GM18517 (cell line): ENCODE results near the gene RILP.

Experiments used
- ATAC-seq: cut with Tn5 transposase; IDR thresholded peaks from one replicate; pipeline ENCODE4 v1.9.1; 2021; ENCODE audit warnings: mild to moderate bottlenecking, moderate library complexity; ENCODE audit not compliant: unreplicated experiment

RILP gene

DNA sequence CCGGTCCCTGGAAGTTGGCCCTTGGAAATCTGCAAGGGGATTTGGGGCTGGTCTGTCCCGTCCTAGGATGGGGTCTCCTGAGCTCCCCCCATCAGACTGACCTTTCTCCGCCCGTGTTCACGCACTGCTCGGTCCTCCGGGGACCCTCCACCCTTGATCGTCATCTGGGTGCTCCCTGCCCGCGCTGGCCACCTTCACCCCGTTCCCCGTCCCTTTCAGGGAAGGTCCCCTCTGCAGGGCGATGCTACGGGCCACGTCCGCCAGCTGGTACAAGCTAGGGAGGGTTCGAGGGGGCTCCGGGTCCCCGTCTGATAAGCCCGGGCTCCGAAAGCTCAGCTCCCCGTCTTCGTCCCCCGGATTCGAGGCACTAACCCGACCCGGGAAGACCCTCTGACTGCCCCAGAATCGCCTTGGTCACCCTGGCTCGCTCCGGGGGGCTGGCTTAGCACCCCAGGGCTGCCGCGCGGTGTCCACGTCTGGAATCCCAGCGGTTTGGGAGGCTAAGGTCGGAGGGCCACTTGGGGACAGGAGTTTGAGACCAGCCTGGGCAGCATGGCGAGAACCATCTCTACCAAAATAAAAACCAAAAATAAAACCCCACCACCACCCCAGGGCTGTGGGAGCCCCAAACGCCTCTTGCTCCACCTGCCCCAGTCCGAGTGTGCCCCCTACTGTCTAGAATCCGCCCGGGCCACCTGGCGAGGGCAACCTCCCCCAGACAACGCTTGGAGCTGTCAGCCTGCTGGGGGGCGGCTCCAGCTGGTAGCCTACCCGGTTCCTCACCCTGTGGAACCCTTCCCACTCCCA lies 20.0 kb downstream of the RILP start:
- ATAC-seq = no peak

DNA sequence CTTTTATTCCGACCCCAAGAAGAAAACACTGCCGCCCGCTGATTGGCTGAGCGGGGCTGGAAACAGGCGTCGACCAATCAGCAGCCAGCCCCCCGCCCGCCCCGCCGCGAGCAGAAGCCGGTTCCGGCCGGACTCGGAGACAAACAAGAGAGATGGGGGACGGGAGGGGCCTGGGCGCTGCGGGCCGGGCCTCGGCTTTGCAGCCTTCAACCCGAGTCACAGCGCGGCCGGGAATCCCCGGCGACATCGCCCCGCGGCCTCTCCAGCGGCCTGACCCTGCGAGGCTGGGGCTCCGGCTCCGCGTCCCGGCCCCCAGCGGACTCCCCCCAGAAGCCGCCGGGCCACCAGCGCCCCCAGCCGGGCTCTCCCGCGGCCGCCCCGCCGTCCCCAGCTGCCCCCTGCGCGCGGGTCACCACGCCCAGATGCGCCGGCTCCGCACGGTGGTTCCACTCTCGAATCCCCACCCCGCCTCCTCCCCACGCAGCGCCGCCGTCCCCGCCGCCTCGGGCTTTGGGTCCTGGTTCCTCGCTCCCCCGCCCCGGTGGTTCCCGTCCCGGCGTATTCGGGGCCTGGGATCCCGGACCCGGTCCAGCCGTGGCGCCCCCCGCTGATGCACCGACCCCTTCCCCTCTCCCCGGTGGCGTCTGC lies 20.7 kb downstream of the RILP start:
- peak; percentile 53 for ATAC-seq

DNA sequence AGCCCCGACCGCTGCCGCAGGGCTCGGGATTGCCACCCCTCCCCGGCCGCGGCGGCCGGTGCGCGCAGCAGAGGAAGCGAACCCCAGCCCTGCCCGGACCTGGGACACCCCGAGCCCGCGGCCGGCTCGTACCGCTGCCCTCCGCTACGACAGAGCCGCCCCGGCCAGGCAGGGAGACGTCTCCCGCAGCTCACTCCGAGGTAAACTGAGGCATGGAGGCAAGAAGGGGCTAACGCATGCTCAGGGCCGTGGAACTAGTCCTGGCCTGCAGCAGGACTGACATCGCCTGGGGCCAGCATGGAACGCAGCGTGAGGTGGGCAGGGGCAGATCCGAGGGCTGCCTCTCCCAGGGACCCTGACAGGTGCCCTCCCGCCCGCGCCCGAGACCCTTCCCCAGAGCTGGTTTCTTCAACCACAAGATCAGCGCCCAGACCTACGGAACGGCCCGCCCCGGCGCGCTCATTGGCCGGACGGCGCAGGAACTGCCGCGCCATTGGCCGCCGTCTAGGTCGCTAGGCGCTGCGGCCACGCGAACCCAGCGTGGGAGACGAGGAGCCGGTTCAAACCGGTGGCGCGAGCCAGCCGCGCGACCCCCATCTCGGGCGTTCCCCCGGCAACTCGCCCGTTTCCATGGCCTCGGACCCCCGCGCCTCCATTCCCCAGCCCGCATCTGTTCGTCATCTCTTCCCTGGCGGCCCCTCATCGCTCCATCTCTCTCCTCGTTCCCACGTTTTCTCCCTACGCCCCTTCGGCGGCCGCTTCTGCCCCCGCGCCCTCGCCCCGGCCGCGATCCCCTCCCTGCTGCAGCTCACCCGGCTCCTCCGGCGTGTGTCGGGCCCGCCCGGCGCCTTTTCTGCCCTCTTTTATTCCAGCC lies 21.4 kb downstream of the RILP start, which contains the start of gene SLC43A2:
Gene SLC43A2, minus strand, starts transcription at position 853 of the 874 bp plus-strand sequence. CDS start 960 bp downstream, outside the sequence.
- peak; percentile 36 for ATAC-seq

DNA sequence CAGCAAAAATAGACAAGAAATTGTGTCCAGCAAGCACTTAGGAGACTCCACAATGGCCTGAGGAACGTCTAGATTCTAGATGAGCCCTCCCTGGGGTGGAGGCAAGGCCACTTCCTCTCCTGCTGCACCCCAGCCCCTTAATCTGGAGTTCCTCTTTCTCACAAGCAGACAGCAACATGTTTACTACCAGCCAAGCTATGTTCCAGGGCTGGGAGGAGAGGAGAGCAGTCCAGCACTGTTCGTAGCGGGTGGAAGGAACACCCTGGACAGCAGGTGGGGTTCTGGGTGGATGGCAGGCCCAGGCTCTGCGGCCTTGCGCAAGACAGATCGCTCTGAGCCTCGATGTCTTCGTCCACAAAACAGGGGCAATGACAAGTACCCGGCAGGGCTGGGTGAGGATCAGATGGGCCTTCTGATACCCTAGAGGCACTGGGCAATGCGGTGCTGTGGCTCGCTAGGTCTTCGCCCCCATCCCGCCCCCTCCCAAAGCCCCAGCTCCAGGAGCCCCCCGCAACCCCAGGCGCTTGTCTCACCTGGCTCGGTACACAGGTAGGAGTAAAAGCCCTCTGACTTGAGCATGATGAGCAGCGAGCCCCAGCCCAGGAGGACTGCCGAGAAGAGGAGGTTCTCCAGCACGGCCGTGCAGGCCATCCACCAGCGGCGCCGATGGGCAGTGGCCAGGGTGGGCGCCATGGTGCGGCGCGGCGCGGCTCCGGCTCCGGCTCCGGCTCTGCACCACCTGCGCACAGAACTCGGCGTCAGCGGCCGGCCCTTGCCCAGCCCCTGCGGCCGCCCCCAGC lies 22.3 kb downstream of the RILP start:
- ATAC-seq = no peak

DNA sequence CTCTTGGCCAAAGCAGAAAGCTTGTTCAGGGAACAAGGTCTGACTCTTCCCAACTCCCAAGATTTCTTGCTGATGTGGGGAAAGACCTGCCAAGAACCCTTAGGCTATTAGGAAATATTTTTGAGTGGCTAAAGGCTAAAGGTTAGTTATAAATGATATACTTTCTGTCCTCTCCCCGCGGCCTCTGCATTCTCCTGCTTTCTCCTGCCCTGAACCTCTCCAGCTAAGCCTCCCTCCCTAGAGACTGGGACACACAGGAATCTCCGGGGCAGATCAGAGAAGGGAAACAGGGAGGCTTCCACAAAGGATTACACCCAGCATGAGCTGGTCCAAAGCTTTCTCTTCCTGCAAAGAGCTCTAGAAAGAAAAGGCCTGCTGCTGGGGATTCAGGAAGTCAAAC lies 23.3 kb downstream of the RILP start:
- ATAC-seq = no peak

DNA sequence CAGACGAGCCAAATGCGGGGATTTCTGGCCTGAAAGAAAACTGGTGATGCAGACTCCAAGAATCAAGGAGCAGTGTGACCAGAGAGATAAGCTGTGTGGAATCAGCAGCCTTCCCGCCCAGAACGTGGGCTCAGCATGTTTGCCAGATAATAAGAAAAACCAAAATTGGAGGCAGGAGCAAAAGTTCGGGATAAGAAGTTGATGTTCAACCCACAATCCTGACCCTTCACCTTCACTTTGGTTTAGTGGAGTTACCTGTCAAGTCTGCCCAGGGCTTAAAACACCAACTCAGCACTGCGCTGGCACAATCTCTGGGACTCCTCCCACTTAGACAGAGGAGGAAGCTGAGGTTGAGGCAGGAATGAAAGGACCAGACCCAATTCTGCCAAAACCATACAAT lies 24.1 kb downstream of the RILP start:
- no peak for ATAC-seq

DNA sequence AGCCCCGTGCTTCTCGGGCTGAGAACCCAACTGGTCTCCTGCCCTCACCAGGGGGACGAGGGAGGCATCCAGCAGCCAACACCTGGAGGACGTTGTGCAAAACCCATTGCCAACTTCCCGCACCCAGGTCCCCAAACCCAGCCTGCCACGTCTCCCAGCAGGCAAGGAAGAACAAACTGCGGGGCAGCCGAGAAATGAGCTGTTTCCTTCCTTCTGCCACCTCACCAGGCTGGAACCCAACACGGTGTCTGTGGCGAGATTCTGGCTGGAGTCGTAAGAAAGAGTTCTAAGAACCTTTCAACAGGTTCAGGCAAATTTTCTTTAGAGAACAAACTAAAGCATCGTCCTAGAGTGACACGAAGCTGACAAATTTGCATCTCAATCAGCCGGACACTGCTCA lies 24.6 kb downstream of the RILP start:
- no peak for ATAC-seq

DNA sequence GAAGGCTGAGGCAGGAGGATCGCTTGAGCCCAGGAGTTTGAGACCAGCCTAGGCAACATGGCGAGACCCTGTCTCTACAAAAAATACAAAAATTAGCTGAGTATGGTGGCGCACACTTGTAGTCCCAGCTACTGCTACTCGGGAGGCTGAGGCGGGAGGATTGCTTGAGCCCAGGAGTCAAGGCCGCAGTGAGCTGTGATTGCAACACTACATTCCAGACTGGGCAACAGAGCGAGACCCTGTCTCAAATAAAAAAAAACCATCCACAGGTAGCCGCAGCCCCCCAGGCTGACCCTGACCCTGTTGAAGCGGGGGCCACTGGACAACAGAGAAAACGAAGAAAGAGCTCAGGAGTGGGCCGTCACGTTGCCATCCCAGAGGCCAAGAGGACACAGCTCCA lies 25.0 kb downstream of the RILP start:
- no peak for ATAC-seq

DNA sequence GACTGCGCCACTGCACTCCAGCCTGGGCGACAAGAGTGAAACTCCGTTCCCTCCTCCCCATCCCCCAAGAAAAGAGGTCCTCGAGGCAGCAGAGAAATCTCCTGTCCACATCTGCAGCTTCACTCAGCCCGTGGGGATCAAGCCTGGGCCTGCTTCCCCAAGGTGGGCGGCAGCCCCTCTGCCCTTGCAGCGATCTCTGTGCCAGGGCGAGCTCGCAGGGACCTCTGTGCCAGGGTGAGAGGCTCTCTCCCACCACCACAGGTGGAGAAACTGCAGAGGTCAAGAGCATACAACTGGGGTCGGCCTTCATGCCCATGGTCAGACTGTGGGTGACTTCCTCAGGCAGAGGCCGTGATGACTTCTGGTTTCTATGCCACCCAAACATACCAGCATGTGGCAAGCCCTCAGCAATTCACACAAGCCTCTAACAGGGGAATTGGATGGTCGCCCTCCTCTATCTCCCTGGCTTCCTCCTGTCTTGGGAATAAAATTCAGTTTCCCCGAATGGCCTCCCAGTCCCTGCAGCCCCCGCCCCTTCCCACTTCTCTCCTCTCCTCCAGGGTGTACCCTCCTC lies 26.5 kb downstream of the RILP start:
- no peak for ATAC-seq

DNA sequence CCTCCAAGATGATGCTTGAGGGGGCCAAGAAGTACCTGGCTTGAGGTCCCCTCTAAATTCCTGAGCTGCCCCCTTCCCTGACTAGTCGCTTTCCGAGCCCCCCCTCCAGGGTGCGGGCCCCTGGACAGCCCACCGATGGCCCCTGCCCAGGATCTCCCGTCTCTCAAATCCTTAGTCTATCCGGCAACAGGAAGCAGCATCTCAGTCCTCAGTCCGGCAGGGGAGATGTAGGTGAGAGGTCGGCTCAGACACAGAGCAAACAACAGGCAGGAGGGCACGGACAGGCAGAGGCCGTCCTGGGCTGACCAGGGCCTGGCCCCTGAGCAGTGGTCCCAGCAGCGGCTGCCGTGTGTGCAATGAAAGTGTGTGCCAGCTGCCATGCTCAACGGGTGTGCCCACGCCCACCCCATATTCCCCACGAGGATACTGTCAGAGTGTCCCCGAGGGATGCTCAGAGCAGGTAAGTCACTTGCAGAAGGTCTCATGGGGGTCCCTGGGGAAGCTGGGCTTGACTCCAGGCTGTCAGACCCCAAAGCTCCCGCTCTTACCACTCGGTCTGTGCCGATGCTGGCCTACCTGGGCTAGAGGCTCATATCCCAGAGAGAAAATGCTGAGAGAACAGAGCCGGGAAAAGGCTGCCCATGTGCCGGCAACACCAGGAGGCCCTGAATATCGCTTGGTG lies 28.3 kb downstream of the RILP start:
- no peak for ATAC-seq

DNA sequence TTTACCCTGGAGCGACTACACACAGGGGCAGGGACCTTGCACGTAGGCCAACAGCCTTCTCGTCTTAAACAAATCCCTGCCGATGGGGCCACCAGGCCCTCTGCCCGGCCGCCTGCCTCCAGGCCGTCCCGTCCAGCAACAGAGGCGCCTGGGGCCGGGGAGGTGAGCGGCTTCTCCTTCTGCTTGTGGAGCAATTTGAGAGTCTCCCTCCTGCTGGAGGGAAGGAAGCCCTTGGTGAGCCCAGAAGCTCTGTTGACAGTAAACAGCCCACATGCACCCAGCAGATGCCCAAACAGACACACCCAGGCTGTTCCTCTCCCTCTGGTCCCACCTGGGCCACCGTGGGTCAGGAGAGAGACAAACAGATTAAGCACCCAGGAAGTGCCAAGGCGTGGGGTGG lies 29.2 kb downstream of the RILP start:
- no peak for ATAC-seq

DNA sequence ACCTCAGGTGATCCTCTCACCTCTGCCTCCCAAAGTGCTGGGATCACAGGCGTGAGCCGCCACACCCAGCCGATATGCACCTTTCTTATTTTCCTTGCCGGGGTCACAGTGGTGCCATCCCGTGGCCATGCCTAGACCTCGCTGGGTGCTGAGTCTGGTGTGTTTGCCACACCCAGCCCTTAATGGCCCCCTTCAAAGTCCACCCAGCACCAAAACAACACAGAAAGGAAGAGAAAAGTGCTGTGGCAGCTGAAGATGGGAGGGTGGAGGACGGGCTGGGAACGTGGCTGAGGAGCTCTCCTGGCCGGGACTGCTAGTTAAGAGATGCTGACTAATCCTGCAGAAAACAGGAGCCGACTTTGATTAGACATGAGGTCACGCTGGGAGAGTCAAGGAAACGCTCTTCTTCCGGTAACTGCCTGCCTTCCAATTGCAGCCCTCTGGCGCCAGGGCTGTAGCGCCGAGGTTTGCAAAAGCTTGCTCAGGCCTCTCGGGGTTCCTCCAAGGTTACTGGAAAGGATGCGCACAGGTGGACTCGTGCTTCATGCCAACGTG lies 32.0 kb downstream of the RILP start:
- ATAC-seq = no peak

DNA sequence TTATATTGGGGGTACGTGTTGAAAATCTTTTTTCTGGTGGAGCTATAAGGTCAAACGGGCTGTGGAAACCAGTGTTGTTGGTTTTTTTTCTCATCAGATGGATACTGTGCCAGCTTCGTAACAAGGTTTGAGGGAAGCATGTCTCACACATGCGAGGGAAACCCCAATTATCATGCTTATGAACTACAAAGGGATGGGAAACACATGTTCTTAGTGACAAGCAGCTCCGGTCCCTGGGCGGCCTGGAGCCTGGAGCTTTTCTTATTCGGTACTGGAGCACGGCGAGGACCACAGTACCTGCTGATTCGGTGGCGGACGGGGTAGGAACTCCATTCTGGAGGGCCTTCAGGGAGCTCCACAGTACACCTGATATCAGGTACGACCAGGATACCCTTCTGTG lies 33.6 kb downstream of the RILP start:
- ATAC-seq = no peak

DNA sequence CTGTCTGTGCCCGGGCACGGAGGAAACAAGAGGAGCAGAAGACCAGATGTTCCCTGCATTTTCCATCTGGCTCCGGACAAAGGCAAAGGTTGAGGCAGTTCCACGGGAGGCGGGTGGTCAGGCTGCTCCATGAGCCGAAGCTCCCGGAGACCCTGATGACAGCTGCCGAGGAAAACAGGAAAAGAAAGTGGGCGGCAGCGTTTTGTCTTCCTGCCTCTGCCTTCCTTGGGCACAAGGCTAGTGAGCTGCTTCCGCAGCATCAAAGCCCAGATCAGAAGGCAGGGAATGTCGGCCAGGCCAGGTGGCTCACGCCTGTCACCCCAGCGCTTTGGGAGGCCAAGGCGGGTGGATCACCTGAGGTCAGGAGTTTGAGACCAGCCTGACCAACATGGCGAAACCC lies 37.3 kb downstream of the RILP start:
- no peak for ATAC-seq

DNA sequence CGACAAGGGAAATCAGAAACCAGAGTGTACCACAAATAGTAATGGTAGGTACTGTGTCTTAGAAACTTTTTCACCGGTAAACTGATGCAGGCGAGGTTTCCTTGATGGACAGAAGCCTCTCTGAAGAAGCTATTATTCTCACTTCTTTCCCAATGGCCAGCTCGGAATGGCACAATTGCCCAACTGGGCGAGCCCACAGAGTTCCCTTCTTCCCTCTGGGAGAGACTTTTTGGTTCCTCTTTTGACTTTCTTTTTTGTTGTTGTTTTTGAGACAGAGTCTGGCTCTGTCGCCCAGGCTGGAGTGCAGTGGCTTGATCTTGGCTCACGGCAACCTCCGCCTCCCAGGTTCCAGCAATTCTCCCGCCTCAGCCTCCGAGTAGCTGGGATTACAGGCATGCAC lies 38.0 kb downstream of the RILP start:
- no peak for ATAC-seq

DNA sequence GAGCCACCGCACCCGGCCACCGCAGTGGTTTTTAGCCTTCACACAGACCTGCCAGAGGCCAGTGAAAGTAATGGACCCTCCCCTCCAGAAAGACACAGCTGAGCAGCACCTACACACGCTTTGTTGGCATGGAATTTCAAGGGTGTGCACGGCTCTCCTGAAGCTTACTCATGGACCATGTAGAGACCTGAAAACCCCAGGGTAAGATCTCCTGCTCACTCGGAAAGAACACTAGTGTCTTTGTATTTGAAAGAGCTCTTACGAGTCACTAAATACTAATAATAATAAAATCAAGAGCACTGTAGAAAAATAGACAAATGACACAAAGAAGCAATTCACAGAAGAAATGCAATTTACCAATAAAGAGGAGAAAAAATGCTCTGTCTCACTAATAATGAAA lies 41.0 kb downstream of the RILP start:
- ATAC-seq = no peak

DNA sequence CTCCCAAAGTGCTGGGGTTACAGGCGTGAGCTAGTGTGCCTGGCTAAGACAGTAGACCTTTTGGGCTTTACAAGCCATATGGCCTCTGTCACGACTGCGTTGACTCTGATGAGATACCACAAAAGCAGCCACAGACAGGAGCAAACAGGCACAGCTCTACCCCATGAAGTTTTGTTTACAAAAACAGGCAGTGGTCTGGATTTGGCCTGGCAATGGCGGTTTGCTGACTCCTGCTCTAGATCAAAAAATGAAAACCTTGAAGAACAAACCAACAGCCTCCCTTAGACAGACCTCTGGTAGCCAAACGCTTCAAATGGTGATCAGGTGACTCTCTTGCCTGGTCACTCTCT lies 41.7 kb downstream of the RILP start:
- ATAC-seq = no peak

DNA sequence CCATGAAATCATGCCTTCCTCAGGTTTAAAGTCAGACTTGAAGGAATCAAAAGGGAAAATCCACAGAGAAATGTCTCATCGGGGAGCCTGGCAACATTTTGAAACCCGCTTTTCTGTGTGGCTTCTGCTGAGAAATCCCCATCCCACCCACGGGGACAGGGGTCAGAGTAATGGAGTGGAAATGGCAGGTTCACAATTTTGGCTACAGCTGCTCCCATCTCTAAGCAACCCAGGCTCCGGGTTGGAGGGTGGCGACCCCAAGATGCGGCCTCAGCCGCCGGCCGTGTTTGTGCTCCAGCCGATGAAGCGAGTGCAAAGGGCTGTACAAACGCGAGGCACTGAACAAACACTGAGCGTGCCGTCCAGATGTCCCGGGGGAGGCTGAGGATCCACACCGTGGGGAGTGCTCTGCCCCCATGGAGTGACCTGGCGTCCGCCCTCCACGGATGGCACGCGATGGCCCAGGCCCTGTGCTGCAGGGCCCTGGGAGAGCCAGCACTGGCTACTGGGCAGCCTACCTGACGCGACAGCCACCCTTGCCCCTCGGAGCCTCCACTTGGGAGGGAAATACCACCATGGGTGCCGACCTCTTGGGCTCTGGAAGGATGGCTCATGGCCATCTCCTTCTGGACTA lies 43.2 kb downstream of the RILP start:
- ATAC-seq = no peak

DNA sequence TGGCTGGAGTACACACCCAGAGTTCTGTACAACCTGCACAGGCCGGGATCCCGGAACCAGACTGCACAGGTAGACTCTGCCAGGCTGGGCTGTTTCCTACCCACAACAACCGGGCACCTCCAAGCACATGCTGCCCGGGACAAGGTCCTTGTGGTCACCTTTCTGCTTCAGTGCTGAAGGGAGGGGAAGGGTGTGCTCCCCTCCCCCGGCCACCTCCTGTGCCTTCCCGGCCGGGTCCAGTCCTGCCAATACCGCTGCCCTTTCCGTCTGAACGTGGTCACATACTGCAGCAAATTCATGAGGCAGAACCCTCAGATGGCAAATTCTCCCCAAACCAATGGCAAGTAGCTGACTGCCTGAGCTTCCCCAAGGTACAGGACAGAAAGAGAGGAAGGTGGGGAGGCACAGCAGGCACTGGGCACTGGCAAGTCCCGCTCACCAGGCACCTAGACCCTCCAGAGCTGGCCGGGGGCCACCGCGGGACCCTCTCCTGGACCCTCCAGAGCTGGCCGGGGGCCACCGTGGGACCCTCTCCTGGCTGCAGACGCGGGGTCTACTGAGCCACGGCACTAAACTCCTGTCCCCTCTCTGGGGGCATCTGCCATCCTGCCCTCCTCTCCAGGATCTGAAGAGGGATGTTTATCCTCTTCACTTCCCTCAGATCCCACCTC lies 43.9 kb downstream of the RILP start:
- ATAC-seq = no peak
